ENCODE results near the gene PRKCA. TPM values are rescaled to one million over a fixed set of nuclear protein-coding genes. Genes with fewer than 3 reads are reported as not detected.

PRKCA gene
- total and polyA plus RNA-seq, 2 donors from 2014 or later, result 8.0 to 50.8 TPM

DNA sequence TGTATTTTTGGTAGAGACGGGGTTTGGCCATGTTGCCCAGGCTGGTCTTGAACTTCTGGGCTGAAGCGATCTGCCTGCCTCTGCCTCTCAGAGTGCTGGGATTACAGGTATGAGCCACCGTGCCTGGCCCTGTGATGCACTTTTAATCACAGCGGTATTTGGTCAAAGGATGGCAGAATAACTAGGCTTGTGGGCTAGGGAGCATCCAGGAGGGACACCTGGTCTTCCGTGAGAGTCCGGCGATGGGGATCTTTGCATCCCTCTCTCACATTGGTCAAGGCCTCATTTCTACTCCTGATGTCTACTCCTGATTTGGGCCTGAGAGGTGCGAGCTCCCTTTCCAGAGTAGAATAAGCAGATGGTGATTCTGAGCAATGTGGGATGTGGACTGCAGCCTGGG is 274.6 kb downstream of the PRKCA start:
- no peaks in the 10 kb centered on the region for H3K36me3 ChIP-seq (ENCODE audit: control insufficient read depth in 2 of 3, insufficient read depth in 3 of 3, low read length in 3 of 3)
- TF ChIP-seq, protein P1, sequence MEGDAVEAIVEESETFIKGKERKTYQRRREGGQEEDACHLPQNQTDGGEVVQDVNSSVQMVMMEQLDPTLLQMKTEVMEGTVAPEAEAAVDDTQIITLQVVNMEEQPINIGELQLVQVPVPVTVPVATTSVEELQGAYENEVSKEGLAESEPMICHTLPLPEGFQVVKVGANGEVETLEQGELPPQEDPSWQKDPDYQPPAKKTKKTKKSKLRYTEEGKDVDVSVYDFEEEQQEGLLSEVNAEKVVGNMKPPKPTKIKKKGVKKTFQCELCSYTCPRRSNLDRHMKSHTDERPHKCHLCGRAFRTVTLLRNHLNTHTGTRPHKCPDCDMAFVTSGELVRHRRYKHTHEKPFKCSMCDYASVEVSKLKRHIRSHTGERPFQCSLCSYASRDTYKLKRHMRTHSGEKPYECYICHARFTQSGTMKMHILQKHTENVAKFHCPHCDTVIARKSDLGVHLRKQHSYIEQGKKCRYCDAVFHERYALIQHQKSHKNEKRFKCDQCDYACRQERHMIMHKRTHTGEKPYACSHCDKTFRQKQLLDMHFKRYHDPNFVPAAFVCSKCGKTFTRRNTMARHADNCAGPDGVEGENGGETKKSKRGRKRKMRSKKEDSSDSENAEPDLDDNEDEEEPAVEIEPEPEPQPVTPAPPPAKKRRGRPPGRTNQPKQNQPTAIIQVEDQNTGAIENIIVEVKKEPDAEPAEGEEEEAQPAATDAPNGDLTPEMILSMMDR (IDR thresholded peaks at IDR 0.05; ENCODE audit: borderline replicate concordance, extremely low read depth, insufficient read depth), result no peak
- no peak overlapping the region for H3K9ac ChIP-seq (ENCODE audit: low read length in 3 of 3)
- no peaks in the 10 kb centered on the region for H3K9me3 ChIP-seq (ENCODE audit: control insufficient read depth in 2 of 3, insufficient read depth in 1 of 3, low read length in 3 of 3)
- DNase-seq (no peak), FAIRE-seq (no peak)
- H3K27me3 ChIP-seq (ENCODE audit: control insufficient read depth, insufficient read depth, low read length), result no peaks in the 10 kb centered on the region
- H3K4me3 ChIP-seq (ENCODE audit: low read length in 3 of 3), result no peak overlapping the region
- H3K4me1 ChIP-seq (ENCODE audit: control insufficient read depth in 2 of 3, insufficient read depth in 2 of 3, low read depth in 1 of 3, low read length in 3 of 3), result peaks cover 9 to 34% (median 27%) of the 10 kb centered on the region in 3 donors
- no peak overlapping the region for H3K27ac ChIP-seq (ENCODE audit: low read depth in 2 of 2, low read length in 2 of 2)
- intact Hi-C loops (cut with DNase I), result no loop called here

DNA sequence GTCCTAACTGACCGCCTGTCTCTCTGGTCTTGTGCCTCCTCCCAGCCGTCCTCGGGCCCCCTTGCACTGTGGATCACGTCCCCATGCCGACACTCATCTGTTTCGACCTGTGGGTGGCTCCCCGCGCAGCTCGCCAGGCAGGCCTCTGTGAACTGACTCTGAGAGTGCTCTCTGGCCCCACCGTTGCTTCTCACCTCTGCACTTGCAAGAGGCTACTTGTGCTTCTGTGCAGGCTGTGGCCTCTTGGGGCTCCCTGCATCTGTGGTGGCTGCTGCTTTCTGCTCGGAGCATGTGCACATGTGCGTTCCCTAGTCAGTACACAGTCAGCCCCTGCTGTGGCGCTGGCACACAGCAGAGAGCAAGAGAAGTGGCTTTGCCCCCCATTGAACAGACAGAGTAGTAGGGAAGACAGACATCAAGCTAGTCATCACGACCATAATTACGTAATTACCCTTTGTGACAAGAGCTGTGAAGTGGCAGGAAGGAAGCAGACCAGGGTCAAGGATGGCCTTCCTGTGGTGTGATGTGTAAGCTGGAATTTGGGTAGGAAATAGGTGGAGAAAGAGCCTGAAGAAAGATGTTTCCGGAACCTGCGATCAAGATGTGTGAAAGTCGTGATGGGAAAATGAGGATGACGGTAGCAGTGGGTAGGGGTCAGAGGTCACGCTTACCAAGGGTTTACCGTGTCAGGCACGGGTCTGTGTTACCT is 276.5 kb downstream of the PRKCA start:
- Histone ChIP-seq H3K27ac (ENCODE audit: low read depth in 2 of 2, low read length in 2 of 2) (peak overlapping the region; percentile 54 to 66), H3K9ac (ENCODE audit: low read length in 3 of 3) (no peak overlapping the region), H3K4me3 (ENCODE audit: low read length in 3 of 3) (no peak overlapping the region), H3K4me1 (ENCODE audit: control insufficient read depth in 2 of 3, insufficient read depth in 2 of 3, low read depth in 1 of 3, low read length in 3 of 3) (peaks cover 17 to 52% (median 36%) of the 10 kb centered on the region in 3 donors), H3K36me3 (ENCODE audit: control insufficient read depth in 2 of 3, insufficient read depth in 3 of 3, low read length in 3 of 3) (no peaks in the 10 kb centered on the region), H3K27me3 (ENCODE audit: control insufficient read depth, insufficient read depth, low read length) (no peaks in the 10 kb centered on the region), H3K9me3 (ENCODE audit: control insufficient read depth in 2 of 3, insufficient read depth in 1 of 3, low read length in 3 of 3) (no peaks in the 10 kb centered on the region)
- DNase-seq (peak in 2 of 5 donors; percentile 20 to 77), FAIRE-seq (no peak)
- intact Hi-C loops (cut with DNase I), result no loop called here
- TF ChIP-seq, protein P1 (IDR thresholded peaks at IDR 0.05; ENCODE audit: borderline replicate concordance, extremely low read depth, insufficient read depth), result no peak

DNA sequence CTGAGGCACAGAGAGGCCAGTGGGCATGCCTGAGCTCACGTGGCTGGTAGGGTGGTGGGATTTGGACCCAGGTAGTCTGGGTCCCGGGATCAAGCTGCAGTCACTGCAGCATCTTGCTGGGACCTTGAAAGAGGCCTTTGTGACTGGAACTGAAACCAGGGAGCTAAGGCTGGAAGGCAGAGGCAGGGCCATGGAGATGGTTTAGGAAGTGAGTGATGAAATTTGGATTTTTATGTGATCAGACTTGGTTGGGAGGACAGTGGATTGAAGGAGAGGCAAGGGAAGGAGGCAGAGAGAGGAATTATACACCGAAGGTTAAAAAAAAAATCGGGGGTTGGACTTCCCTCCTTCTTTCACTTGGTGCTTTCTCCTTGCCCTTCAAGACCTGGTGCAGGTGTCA is 277.1 kb downstream of the PRKCA start:
- Histone ChIP-seq H3K4me3 (ENCODE audit: low read length in 3 of 3) (no peak overlapping the region), H3K4me1 (ENCODE audit: control insufficient read depth in 2 of 3, insufficient read depth in 2 of 3, low read depth in 1 of 3, low read length in 3 of 3) (peaks cover 18 to 55% (median 40%) of the 10 kb centered on the region in 3 donors), H3K36me3 (ENCODE audit: control insufficient read depth in 2 of 3, insufficient read depth in 3 of 3, low read length in 3 of 3) (no peaks in the 10 kb centered on the region), H3K9me3 (ENCODE audit: control insufficient read depth in 2 of 3, insufficient read depth in 1 of 3, low read length in 3 of 3) (no peaks in the 10 kb centered on the region), H3K9ac (ENCODE audit: low read length in 3 of 3) (no peak overlapping the region), H3K27me3 (ENCODE audit: control insufficient read depth, insufficient read depth, low read length) (no peaks in the 10 kb centered on the region), H3K27ac (ENCODE audit: low read depth in 2 of 2, low read length in 2 of 2) (peak overlapping the region; percentile 54 to 66)
- no peak for FAIRE-seq
- TF ChIP-seq, protein P1 (IDR thresholded peaks at IDR 0.05; ENCODE audit: borderline replicate concordance, extremely low read depth, insufficient read depth), result no peak
- intact Hi-C loops (cut with DNase I), result no loop called here
- DNase-seq, result no peak
